Measurements from ENCODE around the gene UNCX.

The UNCX gene

GRCh38 chr7:1244700-1245523 lies 12.2 kb downstream of the UNCX start:
- no peak for DNase-seq

- DNase-seq, result no peak
Observed at GRCh38 chr7:1245524-1246050, 12.9 kb downstream of the UNCX start.

- no peak for DNase-seq
Observed at GRCh38 chr7:1246160-1246870, 13.6 kb downstream of the UNCX start.

- no peak for DNase-seq
Observed at GRCh38 chr7:1246871-1247526, 14.3 kb downstream of the UNCX start.

GRCh38 chr7:1247527-1248041 lies 14.9 kb downstream of the UNCX start:
- no peak for DNase-seq

- DNase-seq, result no peak
Observed at GRCh38 chr7:1248143-1248915, 15.7 kb downstream of the UNCX start.

- no peak for DNase-seq
Observed at GRCh38 chr7:1248916-1249581, 16.4 kb downstream of the UNCX start.

- no peak for DNase-seq
Observed at GRCh38 chr7:1249731-1250130, 17.1 kb downstream of the UNCX start.

- no peak for DNase-seq
Observed at GRCh38 chr7:1250901-1251300, 18.2 kb downstream of the UNCX start.

- no peak for DNase-seq
Observed at GRCh38 chr7:1251796-1252539, 19.3 kb downstream of the UNCX start.

GRCh38 chr7:1252540-1253090 lies 19.9 kb downstream of the UNCX start:
- DNase-seq, result no peak

- DNase-seq, result no peak
Observed at GRCh38 chr7:1253681-1254181, 21.1 kb downstream of the UNCX start.

GRCh38 chr7:1254281-1255079 lies 21.8 kb downstream of the UNCX start:
- no peak for DNase-seq

- DNase-seq, result no peak
Observed at GRCh38 chr7:1255080-1255816, 22.6 kb downstream of the UNCX start.

GRCh38 chr7:1255817-1256340 lies 23.2 kb downstream of the UNCX start:
- DNase-seq, result no peak

- DNase-seq, result no peak
Observed at GRCh38 chr7:1256621-1257020, 23.9 kb downstream of the UNCX start.

GRCh38 chr7:1257221-1257620 lies 24.5 kb downstream of the UNCX start:
- no peak for DNase-seq

- no peak for DNase-seq
Observed at GRCh38 chr7:1257863-1258262, 25.2 kb downstream of the UNCX start.
